ENCODE measurements around the gene ZSCAN18. TPM values are rescaled to one million over a fixed set of nuclear protein-coding genes. Genes with fewer than 3 reads are reported as not detected.
"Not testable (repeated sequence)": the region's sequence is repeated elsewhere in the genome, so short reads cannot be mapped to it uniquely, and the experiment has no call there.

ZSCAN18 gene, protein sequence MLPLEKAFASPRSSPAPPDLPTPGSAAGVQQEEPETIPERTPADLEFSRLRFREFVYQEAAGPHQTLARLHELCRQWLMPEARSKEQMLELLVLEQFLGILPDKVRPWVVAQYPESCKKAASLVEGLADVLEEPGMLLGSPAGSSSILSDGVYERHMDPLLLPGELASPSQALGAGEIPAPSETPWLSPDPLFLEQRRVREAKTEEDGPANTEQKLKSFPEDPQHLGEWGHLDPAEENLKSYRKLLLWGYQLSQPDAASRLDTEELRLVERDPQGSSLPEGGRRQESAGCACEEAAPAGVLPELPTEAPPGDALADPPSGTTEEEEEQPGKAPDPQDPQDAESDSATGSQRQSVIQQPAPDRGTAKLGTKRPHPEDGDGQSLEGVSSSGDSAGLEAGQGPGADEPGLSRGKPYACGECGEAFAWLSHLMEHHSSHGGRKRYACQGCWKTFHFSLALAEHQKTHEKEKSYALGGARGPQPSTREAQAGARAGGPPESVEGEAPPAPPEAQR
- 2.7 TPM for total RNA-seq (2013)
- polyA plus RNA-seq (1 to 10 TPM; 1.1 to 4.1 (median 2.3) TPM), polyA minus RNA-seq (2.1 and 3.8 TPM in 2 replicates), total RNA-seq (0.59 to 10.2 (median 3.3) reads per million in 11 experiments)

DNA sequence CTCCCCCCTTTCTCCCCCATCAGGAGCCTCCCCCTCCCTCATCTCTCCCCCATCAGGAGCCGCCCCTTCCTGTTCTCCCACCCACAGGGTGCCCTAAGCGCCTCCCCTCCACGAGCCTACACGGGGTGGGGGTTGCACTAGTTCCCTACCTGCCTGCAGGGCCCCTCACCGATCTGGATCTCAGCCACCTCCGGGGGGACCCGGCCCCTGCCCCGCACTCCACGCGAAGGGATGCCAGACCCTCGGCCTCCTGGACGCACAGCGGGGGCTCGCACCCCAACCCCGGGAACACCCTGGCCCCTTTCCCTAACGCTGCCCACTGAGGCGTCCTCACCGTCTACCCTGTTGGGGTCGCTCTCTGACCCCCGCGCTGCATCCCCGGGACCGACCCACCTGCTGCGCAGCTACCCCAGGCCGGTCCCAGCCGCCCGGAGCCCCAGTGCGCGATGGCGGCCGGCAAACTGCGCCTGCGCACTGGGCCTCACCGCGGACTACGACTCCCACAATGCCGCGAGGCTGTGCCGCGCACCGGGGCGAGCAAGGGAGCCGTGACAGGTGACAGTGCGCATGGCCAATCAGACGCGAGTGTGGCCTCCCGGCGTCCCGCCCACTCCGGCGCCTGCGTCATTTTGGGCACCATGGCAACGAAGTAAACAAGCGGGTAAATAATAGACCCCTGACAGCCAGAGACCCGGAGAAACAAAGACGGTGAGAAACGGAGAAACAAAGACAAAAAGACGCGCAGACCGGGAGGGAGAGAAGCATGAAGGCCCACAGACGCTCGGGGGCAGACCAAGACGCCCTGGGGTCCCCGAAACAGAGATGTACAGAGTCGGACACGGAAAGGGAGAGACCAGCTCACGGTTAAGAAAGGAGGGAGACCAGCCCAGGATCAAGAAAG lies at the start of gene ZSCAN18:
ZSCAN18 (minus strand) TSS at position 451 of the 901 bp plus-strand sequence. CDS start 7,964 bp downstream, outside the sequence.
- H3K4me3 Mint-ChIP-seq = peak within 1 kb of the TSS; percentile 79 to 94
- Histone ChIP-seq H3K9ac (ENCODE audit: insufficient read depth, low read length, poor library complexity, severe bottlenecking) (peak within 1 kb of the TSS; percentile 76), H3K4me1 (ENCODE audit: control insufficient read depth in 1 of 2, insufficient read depth in 2 of 2, low read length in 2 of 2) (peaks cover 12 to 14% of the 10 kb centered on the region in 2 donors), H3K9me3 (replicated peaks in 1 of 2; ENCODE audit: control insufficient read depth in 1 of 2, insufficient read depth in 1 of 2, low read length in 2 of 2) (peaks cover 88 to 92% of the 10 kb centered on the region in 2 donors), H4K20me1 (ENCODE audit: insufficient read depth, low read length) (no peaks in the 10 kb centered on the region), H2AFZ (ENCODE audit: insufficient read depth, low read depth, low read length, poor library complexity, severe bottlenecking) (peak within 1 kb of the TSS; percentile 83), H3K4me3 (replicated peaks in 1 of 3; ENCODE audit: low read depth in 2 of 3, low read length in 3 of 3) (peak within 1 kb of the TSS; percentile 60 to 79 (median 68)), H3K27me3 (ENCODE audit: control insufficient read depth in 2 of 2, insufficient read depth in 2 of 2, low read length in 2 of 2) (no peaks in the 10 kb centered on the region), H3K27ac (ENCODE audit: low read depth in 1 of 2, low read length in 2 of 2) (peak within 1 kb of the TSS; percentile 84 to 90), H3K36me3 (replicated peaks in 1 of 2; ENCODE audit: control insufficient read depth in 1 of 2, insufficient read depth in 2 of 2, low read length in 2 of 2) (no peaks in the 10 kb centered on the region), H3K79me2 (ENCODE audit: insufficient read depth, low read length) (no peaks in the 10 kb centered on the region), H3K4me2 (replicated peaks; ENCODE audit: extremely low read depth, low read length, poor library complexity, severe bottlenecking) (peak within 1 kb of the TSS; percentile 81)
- intact Hi-C loops (cut with micrococcal nuclease) = loop anchor here in 1 of 2 donors (2.0 kb wide), 1 partner anchor 53 kb away; the partner anchor contains the start of gene ZNF329
- peak; percentile 84 to 91 (median 86) for DNase-seq
- peaks cover 46 to 94% (median 87%) of the 10 kb centered on the region in 7 donors for H3K9me3 Mint-ChIP-seq
- peaks cover 0 to 7% (median 2%) of the 10 kb centered on the region in 3 donors for H3K27me3 Mint-ChIP-seq (ENCODE audit: low read depth in 3 of 3)
- H3K4me1 Mint-ChIP-seq = peaks cover 10% of the 10 kb centered on the region
- H3K36me3 Mint-ChIP-seq = peaks cover 0 to 4% of the 10 kb centered on the region in 2 donors
- TF ChIP-seq, protein P1, sequence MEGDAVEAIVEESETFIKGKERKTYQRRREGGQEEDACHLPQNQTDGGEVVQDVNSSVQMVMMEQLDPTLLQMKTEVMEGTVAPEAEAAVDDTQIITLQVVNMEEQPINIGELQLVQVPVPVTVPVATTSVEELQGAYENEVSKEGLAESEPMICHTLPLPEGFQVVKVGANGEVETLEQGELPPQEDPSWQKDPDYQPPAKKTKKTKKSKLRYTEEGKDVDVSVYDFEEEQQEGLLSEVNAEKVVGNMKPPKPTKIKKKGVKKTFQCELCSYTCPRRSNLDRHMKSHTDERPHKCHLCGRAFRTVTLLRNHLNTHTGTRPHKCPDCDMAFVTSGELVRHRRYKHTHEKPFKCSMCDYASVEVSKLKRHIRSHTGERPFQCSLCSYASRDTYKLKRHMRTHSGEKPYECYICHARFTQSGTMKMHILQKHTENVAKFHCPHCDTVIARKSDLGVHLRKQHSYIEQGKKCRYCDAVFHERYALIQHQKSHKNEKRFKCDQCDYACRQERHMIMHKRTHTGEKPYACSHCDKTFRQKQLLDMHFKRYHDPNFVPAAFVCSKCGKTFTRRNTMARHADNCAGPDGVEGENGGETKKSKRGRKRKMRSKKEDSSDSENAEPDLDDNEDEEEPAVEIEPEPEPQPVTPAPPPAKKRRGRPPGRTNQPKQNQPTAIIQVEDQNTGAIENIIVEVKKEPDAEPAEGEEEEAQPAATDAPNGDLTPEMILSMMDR (IDR thresholded peaks at IDR 0.05) = no peak
- under 1% methylated on average over 65 of the region's 67 CpGs for WGBS (ENCODE audit: insufficient coverage)
- H3K27ac Mint-ChIP-seq = peak within 1 kb of the TSS; percentile 97 to 99 (median 98)

DNA sequence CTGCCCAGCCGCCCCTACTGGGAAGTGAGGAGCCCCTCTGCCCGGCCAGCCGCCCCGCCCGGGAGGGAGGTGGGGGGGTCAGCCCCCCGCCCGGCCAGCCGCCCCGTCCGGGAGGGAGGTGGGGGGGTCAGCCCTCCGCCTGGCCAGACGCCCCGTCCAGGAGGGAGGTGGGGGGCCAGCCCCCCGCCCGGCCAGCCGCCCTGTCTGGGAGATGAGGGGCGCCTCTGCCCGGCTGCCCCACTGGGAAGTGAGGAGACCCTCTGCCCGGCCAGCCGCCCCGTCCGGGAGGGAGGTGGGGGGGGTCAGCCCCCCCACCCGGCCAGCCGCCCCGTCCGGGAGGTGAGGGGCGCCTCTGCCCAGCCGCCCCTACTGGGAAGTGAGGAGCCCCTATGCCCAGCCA lies 49.4 kb upstream of the ZSCAN18 start:
- H2AFZ ChIP-seq (ENCODE audit: insufficient read depth, low read depth, low read length, poor library complexity, severe bottlenecking); H3K4me3 ChIP-seq (replicated peaks in 1 of 3; ENCODE audit: low read depth in 2 of 3, low read length in 3 of 3); H3K36me3 ChIP-seq (replicated peaks in 1 of 2; ENCODE audit: control insufficient read depth in 1 of 2, insufficient read depth in 2 of 2, low read length in 2 of 2); H3K79me2 ChIP-seq (ENCODE audit: insufficient read depth, low read length); H3K27ac Mint-ChIP-seq; H3K27ac ChIP-seq (ENCODE audit: low read depth in 1 of 2, low read length in 2 of 2); H3K4me1 Mint-ChIP-seq; H3K9ac ChIP-seq (ENCODE audit: insufficient read depth, low read length, poor library complexity, severe bottlenecking); H3K4me2 ChIP-seq (replicated peaks; ENCODE audit: extremely low read depth, low read length, poor library complexity, severe bottlenecking); H3K4me3 Mint-ChIP-seq; intact Hi-C loops (cut with micrococcal nuclease); H3K27me3 Mint-ChIP-seq (ENCODE audit: low read depth in 3 of 3); H3K27me3 ChIP-seq (ENCODE audit: control insufficient read depth in 2 of 2, insufficient read depth in 2 of 2, low read length in 2 of 2); DNase-seq; H4K20me1 ChIP-seq (ENCODE audit: insufficient read depth, low read length): not testable (repeated sequence)
- Mint-ChIP-seq H3K9me3 (peaks cover 29 to 85% (median 79%) of the 10 kb centered on the region in 7 donors), H3K36me3 (peaks cover 5 to 12% of the 10 kb centered on the region in 2 donors)
- peaks cover 13 to 15% of the 10 kb centered on the region in 2 donors for H3K4me1 ChIP-seq (ENCODE audit: control insufficient read depth in 1 of 2, insufficient read depth in 2 of 2, low read length in 2 of 2)
- no CpG with 5 or more reads among the region's 28 CpGs for WGBS (ENCODE audit: insufficient coverage)
- peaks cover 65 to 66% of the 10 kb centered on the region in 2 donors for H3K9me3 ChIP-seq (replicated peaks in 1 of 2; ENCODE audit: control insufficient read depth in 1 of 2, insufficient read depth in 1 of 2, low read length in 2 of 2)
